Lower lobe of right lung (tissue), 2 donors: ENCODE results near the gene TECTB. TPM values are rescaled to one million over a fixed set of nuclear protein-coding genes. Genes with fewer than 3 reads are reported as not detected.

Experiments
- ATAC-seq, 2 donors: fragments of 200-7000 bp; cut with Tn5 transposase; one replicate each; pipeline ENCODE4 v1.9.1; 2020 to 2022; ENCODE audit warnings: mild to moderate bottlenecking in 2 of 2, moderate library complexity in 2 of 2
- DNase-seq: peaks from one replicate; pipeline ENCODE4 v3.0.0-alpha.2; 2020
- H3K27ac ChIP-seq: fragments of 200-600 bp; one replicate; pipeline ENCODE4 v1.8.0; 2022
- H3K27me3 ChIP-seq: fragments of 200-600 bp; one replicate; pipeline ENCODE4 v1.8.0; 2022; ENCODE audit warnings: low read depth
- H3K36me3 ChIP-seq: fragments of 200-600 bp; one replicate; pipeline ENCODE4 v1.8.0; 2022; ENCODE audit warnings: mild to moderate bottlenecking
- H3K4me1 ChIP-seq: fragments of 200-600 bp; one replicate; pipeline ENCODE4 v1.8.0; 2022
- H3K4me3 ChIP-seq: fragments of 200-600 bp; one replicate; pipeline ENCODE4 v1.8.0; 2022; ENCODE audit warnings: mild to moderate bottlenecking
- H3K9me3 ChIP-seq: fragments of 200-600 bp; one replicate; pipeline ENCODE4 v1.8.0; 2022
- intact Hi-C: fragments of 100-400 bp; cut with DNase I; formaldehyde crosslinking; loops from one replicate; pipeline ENCODE4 v1.11.0; 2022
- microRNA-seq: library from miRNA; unstranded; fragments of <30 nt; microRNA quantifications from one replicate; pipeline ENCODE4 v1.2.0, GENCODE V29; 2020; ENCODE audit warnings: borderline number of aligned reads
- total RNA-seq: library from RNA; stranded (reverse); fragmentation: NEBNext Ultra II Directional; extraction: Animal tissue kit (Norgen Biotek cat#: 25700); gene quantifications from one replicate; pipeline ENCODE4 v1.2.1, GENCODE V29; 2021
- TF ChIP-seq, protein P1 (sequence below): fragments of 200-600 bp; IDR thresholded peaks from one replicate; pipeline ENCODE4 v1.8.0; 2022; ENCODE audit warnings: antibody characterized with exemption, mild to moderate bottlenecking
- donor health status: DM: no; HTN: yes; CAD: no; lungs with severe emphysema.

TECTB gene
- total RNA-seq, 1 donor from 2014 or later = not detected

GRCh38 chr10:112351146-112351545 lies 67.9 kb downstream of the TECTB start:
- H3K4me3 ChIP-seq = no peak overlapping the region
- intact Hi-C loops = no loop called here
- H3K9me3 ChIP-seq = no peaks in the 10 kb centered on the region
- no peak for ATAC-seq
- no peaks in the 10 kb centered on the region for H3K36me3 ChIP-seq
- TF ChIP-seq, protein P1, sequence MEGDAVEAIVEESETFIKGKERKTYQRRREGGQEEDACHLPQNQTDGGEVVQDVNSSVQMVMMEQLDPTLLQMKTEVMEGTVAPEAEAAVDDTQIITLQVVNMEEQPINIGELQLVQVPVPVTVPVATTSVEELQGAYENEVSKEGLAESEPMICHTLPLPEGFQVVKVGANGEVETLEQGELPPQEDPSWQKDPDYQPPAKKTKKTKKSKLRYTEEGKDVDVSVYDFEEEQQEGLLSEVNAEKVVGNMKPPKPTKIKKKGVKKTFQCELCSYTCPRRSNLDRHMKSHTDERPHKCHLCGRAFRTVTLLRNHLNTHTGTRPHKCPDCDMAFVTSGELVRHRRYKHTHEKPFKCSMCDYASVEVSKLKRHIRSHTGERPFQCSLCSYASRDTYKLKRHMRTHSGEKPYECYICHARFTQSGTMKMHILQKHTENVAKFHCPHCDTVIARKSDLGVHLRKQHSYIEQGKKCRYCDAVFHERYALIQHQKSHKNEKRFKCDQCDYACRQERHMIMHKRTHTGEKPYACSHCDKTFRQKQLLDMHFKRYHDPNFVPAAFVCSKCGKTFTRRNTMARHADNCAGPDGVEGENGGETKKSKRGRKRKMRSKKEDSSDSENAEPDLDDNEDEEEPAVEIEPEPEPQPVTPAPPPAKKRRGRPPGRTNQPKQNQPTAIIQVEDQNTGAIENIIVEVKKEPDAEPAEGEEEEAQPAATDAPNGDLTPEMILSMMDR = no peak
- H3K27me3 ChIP-seq = no peaks in the 10 kb centered on the region
- DNase-seq = no peak
- no peak overlapping the region for H3K27ac ChIP-seq
- no peaks in the 10 kb centered on the region for H3K4me1 ChIP-seq

DNA sequence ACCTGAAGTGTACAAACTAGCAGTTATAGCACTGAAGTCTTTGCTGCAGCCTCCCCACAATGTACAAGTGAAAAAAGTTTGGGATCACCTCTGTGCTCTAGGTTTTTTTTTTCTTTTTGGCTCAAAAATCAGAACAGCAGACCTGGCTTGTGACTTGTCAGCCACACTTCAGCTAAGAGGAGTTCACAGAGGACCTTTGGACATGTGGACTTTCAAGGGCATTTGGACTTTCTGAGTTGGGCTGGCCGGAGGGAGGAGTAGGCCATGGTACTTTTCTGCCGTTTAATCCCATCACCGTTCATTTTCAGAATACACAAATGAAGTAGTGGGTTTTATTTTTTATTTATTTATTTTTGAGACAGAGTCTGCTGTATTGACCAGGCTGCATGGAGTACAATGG lies 68.8 kb downstream of the TECTB start:
- no peaks in the 10 kb centered on the region for H3K4me1 ChIP-seq
- H3K27me3 ChIP-seq = no peaks in the 10 kb centered on the region
- intact Hi-C loops = no loop called here
- ATAC-seq (no peak), DNase-seq (no peak)
- no peaks in the 10 kb centered on the region for H3K36me3 ChIP-seq
- H3K4me3 ChIP-seq = no peak overlapping the region
- H3K9me3 ChIP-seq = no peaks in the 10 kb centered on the region
- TF ChIP-seq, protein P1 = no peak
- no peak overlapping the region for H3K27ac ChIP-seq

DNA sequence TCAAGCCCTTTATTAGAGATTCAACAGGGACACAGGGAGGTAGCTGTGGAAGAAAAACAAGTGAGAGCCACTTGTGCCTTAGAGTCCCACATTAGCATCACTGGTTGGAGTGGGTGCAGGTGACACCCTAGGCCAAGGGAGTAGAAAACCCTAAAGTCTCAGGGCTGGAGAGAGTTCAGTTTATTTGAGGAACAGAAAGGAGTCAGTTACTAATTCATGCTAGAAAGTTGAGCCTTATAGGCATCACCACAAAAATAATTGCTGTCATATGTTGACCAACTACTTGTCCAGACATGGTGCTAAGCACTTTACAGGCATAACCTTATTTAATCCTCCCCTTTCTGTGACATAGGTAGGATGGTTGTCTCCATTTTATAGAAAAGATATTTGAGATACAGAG lies 69.8 kb downstream of the TECTB start:
- Histone ChIP-seq H3K27me3 (no peaks in the 10 kb centered on the region), H3K27ac (no peak overlapping the region), H3K36me3 (no peaks in the 10 kb centered on the region), H3K4me1 (no peaks in the 10 kb centered on the region), H3K9me3 (no peaks in the 10 kb centered on the region), H3K4me3 (no peak overlapping the region)
- TF ChIP-seq, protein P1 = no peak
- DNase-seq (no peak), ATAC-seq (no peak)
- intact Hi-C loops = no loop called here

Small RNA genes lying within 50 kb of the gene (microRNA-seq; reads per million reads assigned to microRNA genes)
- gene MIR6715A (not detected), gene MIR6715B (not detected)

Other genes with a start within 250 kb of the TECTB start
- 27.2 TPM for gene GPAM, start 99.6 kb upstream of the TECTB start, total RNA-seq
- 81.1 TPM for gene ACSL5, start 90.7 kb downstream of the TECTB start, total RNA-seq
- 36.4 TPM for gene ZDHHC6, start 163.5 kb downstream of the TECTB start, total RNA-seq
- gene VTI1A, start 163.8 kb downstream of the TECTB start, total RNA-seq = 36.9 TPM